OCI-LY7 (cell line): ENCODE measurements around the gene CDHR2. TPM values are rescaled to one million over a fixed set of nuclear protein-coding genes. Genes with fewer than 3 reads are reported as not detected.

ENCODE experiments used
- BruUV-seq: library from RNA; stranded (reverse); fragments of 400-500 nt; replicated peaks from 2 replicates; lab custom pipeline; 2021; lab: Mats Ljungman, UMichigan
- CTCF ChIA-PET: fragments of 300-600 bp; sonication (Branson Sonifier 250); formaldehyde crosslinking; loops from one replicate; lab custom pipeline; 2022; ENCODE audit warnings: antibody characterized with exemption; ENCODE audit not compliant: unreplicated experiment; lab: Charles Lee
- POLR2A ChIA-PET: fragments of 300-600 bp; sonication (Branson Sonifier 250); formaldehyde crosslinking; loops from one replicate; lab custom pipeline; 2022; ENCODE audit warnings: antibody characterized with exemption; lab: Charles Lee
- DNase-seq: peaks from one replicate; pipeline ENCODE4 v3.0.0-alpha.2; 2015; ENCODE audit warnings: low spot score
- H2AFZ ChIP-seq: fragments of 200-600 bp; sonication (generic), shearing (Covaris generic); 2 replicates; pipeline ENCODE4 v1.6.1; 2014; ENCODE audit warnings: mild to moderate bottlenecking, antibody characterized with exemption, low read length, moderate library complexity
- H3K27ac ChIP-seq: fragments of 200-600 bp; sonication (generic); 2 replicates; pipeline ENCODE4 v1.5.1; 2014; ENCODE audit warnings: mixed run types, low read depth, mild to moderate bottlenecking, moderate library complexity, low read length, inconsistent platforms; ENCODE audit not compliant: poor library complexity, severe bottlenecking
- H3K36me3 ChIP-seq: fragments of 200-600 bp; sonication (generic); 2 replicates; pipeline ENCODE4 v1.6.1; 2014; ENCODE audit warnings: mild to moderate bottlenecking, antibody characterized with exemption, low read length, moderate library complexity, mixed read lengths; ENCODE audit not compliant: insufficient read depth
- H3K4me1 ChIP-seq: fragments of 200-600 bp; sonication (generic); 2 replicates; pipeline ENCODE4 v1.5.1; 2014; ENCODE audit warnings: mild to moderate bottlenecking, low read length; ENCODE audit not compliant: insufficient read depth, poor library complexity, severe bottlenecking
- H3K4me2 ChIP-seq: fragments of 200-600 bp; sonication (generic); 2 replicates; pipeline ENCODE4 v1.6.1; 2014; ENCODE audit warnings: mild to moderate bottlenecking, low read length
- H3K4me3 ChIP-seq: fragments of 200-600 bp; sonication (generic); 2 replicates; pipeline ENCODE4 v1.5.1; 2014; ENCODE audit warnings: mild to moderate bottlenecking, low read depth, low read length; ENCODE audit not compliant: poor library complexity, severe bottlenecking
- H3K79me2 ChIP-seq: fragments of 200-600 bp; sonication (generic); 2 replicates; pipeline ENCODE4 v1.6.1; 2016; ENCODE audit warnings: low read depth, mild to moderate bottlenecking, low read length, moderate library complexity, mixed read lengths; ENCODE audit not compliant: insufficient read depth
- H3K9me2 ChIP-seq: fragments of 200-600 bp; sonication (generic); 2 replicates; pipeline ENCODE4 v1.6.1; 2016; ENCODE audit warnings: mild to moderate bottlenecking, low read length, mixed read lengths; ENCODE audit not compliant: insufficient read depth
- H3K9me3 ChIP-seq: fragments of 200-600 bp; sonication (generic); 2 replicates; pipeline ENCODE4 v1.6.1; 2014; ENCODE audit warnings: mild to moderate bottlenecking, mixed run types, low read length, mixed read lengths
- H4K20me1 ChIP-seq: fragments of 200-600 bp; sonication (generic); 2 replicates; pipeline ENCODE4 v1.6.1; 2014; ENCODE audit warnings: mild to moderate bottlenecking, antibody characterized with exemption, low read length, moderate library complexity, mixed read lengths; ENCODE audit not compliant: insufficient read depth
- CTCF ChIP-seq: fragments of 200-600 bp; sonication (generic); conservative IDR thresholded peaks from 2 replicates; pipeline ENCODE4 v1.5.1; 2014; ENCODE audit warnings: mild to moderate bottlenecking, antibody characterized with exemption, low read length, moderate library complexity, mixed read lengths
- EZH2phosphoT487 ChIP-seq: fragments of 200-600 bp; sonication (generic); IDR thresholded peaks from 2 replicates; pipeline ENCODE4 v1.6.1; 2018; ENCODE audit warnings: low read depth, borderline replicate concordance, mild to moderate bottlenecking, mixed run types, antibody characterized with exemption, low read length, moderate library complexity, mixed read lengths
- intact Hi-C: fragments of 100-400 bp; cut with micrococcal nuclease; formaldehyde crosslinking; loops from one replicate; pipeline ENCODE4 v1.10.0; 2022; ENCODE audit not compliant: unreplicated experiment
- total RNA-seq, 2 experiments: library from RNA; depleted of rRNA in 1 of 2; stranded (reverse); fragments of >200 nt in 1 of 2; shearing (Covaris generic) in 1 of 2; gene quantifications; 2 replicates each; pipeline ENCODE4 v1.2.3, GENCODE V29; 2014 to 2022

The CDHR2 gene
- total RNA-seq, 2 experiments from 2014 or later: 0.25 to 3.8 TPM

GRCh38 chr5:176533390-176533789 lies 15.8 kb upstream of the CDHR2 start:
- peak; percentile 45 for DNase-seq
- Histone ChIP-seq H3K4me3 (peak overlapping the region; percentile 79), H3K9me2 (no peaks in the 10 kb centered on the region), H3K4me1 (peaks cover 71% of the 10 kb centered on the region), H3K27ac (peak overlapping the region; percentile 99), H3K4me2 (peak overlapping the region; percentile 95), H3K36me3 (peaks cover 67% of the 10 kb centered on the region), H2AFZ (no peak overlapping the region), H3K9me3 (no peaks in the 10 kb centered on the region), H3K79me2 (peaks cover 50% of the 10 kb centered on the region), H4K20me1 (0 out of 2 replicates have a peak, but pooled peaks cover 7% of the 10 kb centered on the region)
- ChIA-PET CTCF (interaction anchor here (0.9 kb wide), 1 partner anchor 13 kb away, joined by 3 read pairs; no protein-coding TSS in a partner anchor), POLR2A (interaction anchor here (0.6 to 1.0 kb wide), 5 partner anchors 9 to 56 kb away, joined by 3 to 5 read pairs (median 3); no protein-coding TSS in a partner anchor)
- BruUV-seq: no TSS peak
- intact Hi-C loops: loop anchor here (10.0 kb wide), 1 partner anchor 471 kb away; the partner anchor contains the start of gene UIMC1
- TF ChIP-seq CTCF (no peak), EZH2phosphoT487 (no peak)

- Histone ChIP-seq H4K20me1 (0 out of 2 replicates have a peak, but pooled peaks cover 7% of the 10 kb centered on the region), H3K4me2 (peak overlapping the region; percentile 95), H3K4me3 (peak overlapping the region; percentile 79), H3K9me2 (no peaks in the 10 kb centered on the region), H3K9me3 (no peaks in the 10 kb centered on the region), H3K79me2 (peaks cover 50% of the 10 kb centered on the region), H3K36me3 (peaks cover 61% of the 10 kb centered on the region), H3K4me1 (peaks cover 71% of the 10 kb centered on the region), H3K27ac (peak overlapping the region; percentile 99), H2AFZ (no peak overlapping the region)
- BruUV-seq: no TSS peak
- DNase-seq: peak; percentile 77
- ChIA-PET POLR2A (interaction anchor here (0.6 to 2.8 kb wide), 7 partner anchors 8 to 129 kb away, joined by 3 to 9 read pairs (median 3); no protein-coding TSS in a partner anchor), CTCF (interaction anchor here (0.6 to 0.9 kb wide), 2 partner anchors 13 to 485 kb away, joined by 3 read pairs; no protein-coding TSS in a partner anchor)
- TF ChIP-seq EZH2phosphoT487 (no peak), CTCF (peak; percentile 46)
- intact Hi-C loops: loop anchor here (10.0 kb wide), 1 partner anchor 471 kb away; the partner anchor contains the start of gene UIMC1
Measured at GRCh38 chr5:176533894-176534611, 15.1 kb upstream of the CDHR2 start.
